WTC11 (cell line): ENCODE data around the gene PSMG1. TPM values are rescaled to one million over a fixed set of nuclear protein-coding genes. Genes with fewer than 3 reads are reported as not detected.

ENCODE experiments used
- ATAC-seq: fragments of 200-7000 bp; cut with Tn5 transposase; 2 replicates; pipeline ENCODE4 v1.10.0; 2021; ENCODE audit warnings: mild to moderate bottlenecking, moderate library complexity
- CTCF ChIA-PET: fragments of 300-600 bp; sonication (Branson Sonifier 250); formaldehyde crosslinking; loops from one replicate; lab custom pipeline; 2021; ENCODE audit warnings: antibody characterized with exemption; lab: Charles Lee
- POLR2A ChIA-PET: fragments of 350-600 bp; sonication (Branson Sonifier 250); formaldehyde crosslinking; loops from one replicate; lab custom pipeline; 2021; ENCODE audit warnings: antibody characterized with exemption; lab: Charles Lee
- DNase-seq: peaks from one replicate; pipeline ENCODE4 v3.0.0; 2021; ENCODE audit warnings: low spot score
- H3K27ac Mint-ChIP-seq: 2 replicates; pipeline ENCODE4 v1.8.0; 2021; ENCODE audit warnings: mixed read lengths
- H3K27me3 Mint-ChIP-seq: 2 replicates; pipeline ENCODE4 v1.8.0; 2021; ENCODE audit warnings: low read depth, mild to moderate bottlenecking, moderate library complexity, mixed read lengths
- H3K36me3 Mint-ChIP-seq: 2 replicates; pipeline ENCODE4 v1.8.0; 2021; ENCODE audit warnings: mixed read lengths
- H3K4me1 Mint-ChIP-seq: 2 replicates; pipeline ENCODE4 v1.8.0; 2022; ENCODE audit warnings: mixed read lengths
- H3K4me3 Mint-ChIP-seq: 2 replicates; pipeline ENCODE4 v1.8.0; 2021; ENCODE audit warnings: mild to moderate bottlenecking, moderate library complexity, mixed read lengths
- H3K9me3 Mint-ChIP-seq: 2 replicates; pipeline ENCODE4 v1.8.0; 2021; ENCODE audit warnings: mixed read lengths
- ATF3 ChIP-seq: sonication (generic); formaldehyde crosslinking; conservative IDR thresholded peaks from 2 replicates; pipeline ENCODE4 v1.8.1; 2022; ENCODE audit warnings: mild to moderate bottlenecking, missing genetic modification reagents
- CDX4 ChIP-seq: fragments of 250-450 bp; sonication (Bioruptor Pico); IDR thresholded peaks from 2 replicates; pipeline ENCODE4 v1.9.0; 2021; ENCODE audit warnings: moderate library complexity, mild to moderate bottlenecking, inconsistent platforms, borderline replicate concordance
- CREB1 ChIP-seq: sonication (generic); formaldehyde crosslinking; IDR thresholded peaks from 2 replicates; pipeline ENCODE4 v1.8.0; 2023; ENCODE audit warnings: mild to moderate bottlenecking, missing genetic modification reagents
- CREM ChIP-seq: sonication (generic); formaldehyde crosslinking; IDR thresholded peaks from 2 replicates; pipeline ENCODE4 v1.8.1; 2022; ENCODE audit warnings: mild to moderate bottlenecking, missing genetic modification reagents, moderate library complexity
- E2F1 ChIP-seq: sonication (generic); formaldehyde crosslinking; IDR thresholded peaks from 2 replicates; pipeline ENCODE4 v1.8.0; 2022; ENCODE audit warnings: mild to moderate bottlenecking, missing genetic modification reagents
- E2F4 ChIP-seq: sonication (generic); formaldehyde crosslinking; IDR thresholded peaks from 2 replicates; pipeline ENCODE4 v1.8.1; 2022; ENCODE audit warnings: low read depth, mild to moderate bottlenecking, moderate library complexity, missing genetic modification reagents, borderline replicate concordance
- GTF2I ChIP-seq: fragments of 250-450 bp; sonication (Bioruptor Pico); conservative IDR thresholded peaks from 2 replicates; pipeline ENCODE4 v1.4.0; 2021; ENCODE audit warnings: mild to moderate bottlenecking
- MXD4 ChIP-seq: fragments of 250-450 bp; sonication (Bioruptor Pico); IDR thresholded peaks from 2 replicates; pipeline ENCODE4 v1.8.0; 2021; ENCODE audit warnings: mild to moderate bottlenecking, moderate library complexity, borderline replicate concordance
- MYBL2 ChIP-seq: sonication (generic); formaldehyde crosslinking; IDR thresholded peaks from 2 replicates; pipeline ENCODE4 v1.8.1; 2023; ENCODE audit warnings: mild to moderate bottlenecking, moderate library complexity, missing genetic modification reagents
- NFE2L1 ChIP-seq: sonication (generic); formaldehyde crosslinking; IDR thresholded peaks from 2 replicates; pipeline ENCODE4 v1.8.1; 2023; ENCODE audit warnings: missing genetic modification reagents
- NFYB ChIP-seq: sonication (generic); formaldehyde crosslinking; conservative IDR thresholded peaks from 2 replicates; pipeline ENCODE4 v1.8.0; 2022; ENCODE audit warnings: low read depth, missing genetic modification reagents
- NR1H2 ChIP-seq: sonication (generic); formaldehyde crosslinking; IDR thresholded peaks from 2 replicates; pipeline ENCODE4 v1.9.0; 2021; ENCODE audit warnings: mild to moderate bottlenecking, moderate library complexity, missing genetic modification reagents
- OVOL2 ChIP-seq: fragments of 250-450 bp; sonication (Bioruptor Pico); IDR thresholded peaks from 2 replicates; pipeline ENCODE4 v1.9.0; 2021; ENCODE audit warnings: mild to moderate bottlenecking, borderline replicate concordance
- PRDM15 ChIP-seq: sonication (generic); formaldehyde crosslinking; IDR thresholded peaks from 2 replicates; pipeline ENCODE4 v1.8.0; 2022; ENCODE audit warnings: missing genetic modification reagents
- RELA ChIP-seq: sonication (generic); formaldehyde crosslinking; IDR thresholded peaks from 2 replicates; pipeline ENCODE4 v1.8.1; 2022; ENCODE audit warnings: missing genetic modification reagents, mild to moderate bottlenecking, borderline replicate concordance
- SMAD3 ChIP-seq: sonication (generic); formaldehyde crosslinking; IDR thresholded peaks from 2 replicates; pipeline ENCODE4 v1.8.0; 2022; ENCODE audit warnings: missing genetic modification reagents, mild to moderate bottlenecking, borderline replicate concordance
- SMAD4 ChIP-seq: sonication (generic); formaldehyde crosslinking; IDR thresholded peaks from 2 replicates; pipeline ENCODE4 v1.8.0; 2022; ENCODE audit warnings: mild to moderate bottlenecking, missing genetic modification reagents
- SOX15 ChIP-seq: fragments of 250-450 bp; sonication (Bioruptor Pico); IDR thresholded peaks from 2 replicates; pipeline ENCODE4 v1.9.0; 2021; ENCODE audit warnings: mild to moderate bottlenecking
- SP1 ChIP-seq: sonication (generic); formaldehyde crosslinking; conservative IDR thresholded peaks from 2 replicates; pipeline ENCODE4 v1.8.1; 2022; ENCODE audit warnings: missing genetic modification reagents
- TCF7 ChIP-seq: sonication (generic); formaldehyde crosslinking; IDR thresholded peaks from 2 replicates; pipeline ENCODE4 v1.8.0; 2022; ENCODE audit warnings: mild to moderate bottlenecking, low read depth, missing genetic modification reagents, moderate library complexity
- USF2 ChIP-seq: sonication (generic); formaldehyde crosslinking; IDR thresholded peaks from 2 replicates; pipeline ENCODE4 v1.8.1; 2023; ENCODE audit warnings: mild to moderate bottlenecking, missing genetic modification reagents, moderate library complexity
- ZBTB21 ChIP-seq: sonication (generic); formaldehyde crosslinking; IDR thresholded peaks from 2 replicates; pipeline ENCODE4 v1.8.1; 2023; ENCODE audit warnings: mild to moderate bottlenecking, missing genetic modification reagents, borderline replicate concordance
- ZNF263 ChIP-seq: sonication (generic); formaldehyde crosslinking; IDR thresholded peaks from 2 replicates; pipeline ENCODE4 v1.8.1; 2022; ENCODE audit warnings: low read depth, mild to moderate bottlenecking, moderate library complexity, missing genetic modification reagents
- total RNA-seq: library from RNA; stranded (reverse); gene quantifications from 3 replicates; pipeline ENCODE4 v1.2.3, GENCODE V29; 2021

PSMG1 gene
- total RNA-seq, 1 experiment from 2014 or later, result 70.4 TPM

- POLR2A ChIA-PET, result no interaction called here
- Mint-ChIP-seq H3K27me3 (no peaks in the 10 kb centered on the region), H3K36me3 (peaks cover 51% of the 10 kb centered on the region), H3K4me1 (no peaks in the 10 kb centered on the region; the same call in 1 of the 2 replicates), H3K27ac (no peak overlapping the region), H3K4me3 (no peak overlapping the region), H3K9me3 (no peaks in the 10 kb centered on the region)
- DNase-seq (no peak), ATAC-seq (no peak)
- CTCF ChIA-PET, result interaction anchor here (0.5 to 0.7 kb wide), 2 partner anchors 10 to 268 kb away, joined by 3 read pairs; no protein-coding TSS in a partner anchor
- TF ChIP-seq NR1H2 (CRISPR knock-in tag) (no peak), OVOL2 (CRISPR knock-in tag) (no peak), SMAD4 (CRISPR knock-in tag) (no peak), RELA (CRISPR knock-in tag) (no peak), MXD4 (CRISPR knock-in tag) (no peak), NFYB (CRISPR knock-in tag) (no peak), ZNF263 (CRISPR knock-in tag) (no peak), PRDM15 (CRISPR knock-in tag) (no peak), CDX4 (CRISPR knock-in tag) (no peak), SOX15 (CRISPR knock-in tag) (no peak), GTF2I (CRISPR knock-in tag) (no peak), MYBL2 (CRISPR knock-in tag) (no peak), E2F1 (CRISPR knock-in tag) (no peak), E2F4 (CRISPR knock-in tag) (no peak), SP1 (CRISPR knock-in tag) (no peak)
Measured at GRCh38 chr21:39173716-39174680, 9.3 kb downstream of the PSMG1 start.

GRCh38 chr21:39169906-39170305, 13.3 kb downstream of the PSMG1 start:
- H3K4me1 Mint-ChIP-seq, result no peaks in the 10 kb centered on the region
- ChIA-PET CTCF (no interaction called here), POLR2A (no interaction called here)
- H3K27me3 Mint-ChIP-seq, result no peaks in the 10 kb centered on the region; the same call in 1 of the 2 replicates
- H3K36me3 Mint-ChIP-seq, result peaks cover 37% of the 10 kb centered on the region
- ATAC-seq (no peak), DNase-seq (no peak)
- H3K4me3 Mint-ChIP-seq, result no peak overlapping the region
- no peak overlapping the region for H3K27ac Mint-ChIP-seq
- H3K9me3 Mint-ChIP-seq, result peaks cover 15% of the 10 kb centered on the region
- no peak for TF ChIP-seq USF2 (CRISPR knock-in tag)
- no peak for TF ChIP-seq CREB1 (CRISPR knock-in tag)
- TF ChIP-seq SP1 (CRISPR knock-in tag), result no peak
- no peak for TF ChIP-seq NFE2L1
- no peak for TF ChIP-seq CREM (CRISPR knock-in tag)
- no peak for TF ChIP-seq SMAD3 (CRISPR knock-in tag)
- no peak for TF ChIP-seq TCF7
- TF ChIP-seq ATF3, result no peak
- TF ChIP-seq ZBTB21 (CRISPR knock-in tag), result no peak
- no peak for TF ChIP-seq PRDM15 (CRISPR knock-in tag)
